ENCODE results near the gene UFD1. TPM values are rescaled to one million over a fixed set of nuclear protein-coding genes. Genes with fewer than 3 reads are reported as not detected.
A peak's percentile ranks its signal among the peaks of the same experiment; 100 is the strongest.

UFD1 gene
- total RNA-seq, 2 experiments from 2014 or later: 65.0 to 78.0 TPM

DNA sequence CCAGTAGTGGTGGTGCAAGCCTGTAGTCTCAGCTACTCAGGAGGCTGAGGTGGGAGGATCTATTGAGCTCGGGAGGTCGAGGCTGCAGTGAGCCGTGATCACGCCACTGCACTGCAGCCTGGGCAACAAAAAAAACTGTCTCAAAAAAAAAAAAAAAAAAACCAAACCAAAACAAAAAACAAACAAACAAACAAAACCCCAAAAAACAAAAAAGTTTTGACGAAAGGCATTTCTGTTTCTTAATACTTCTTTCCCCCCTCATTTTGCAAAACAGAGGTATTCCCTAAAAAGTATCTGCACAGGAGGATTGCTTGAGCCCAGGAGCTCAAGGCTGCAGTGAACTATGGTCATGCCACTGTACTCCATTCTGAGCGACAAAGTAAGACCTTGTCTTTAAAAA lies 58.7 kb downstream of the UFD1 start:
- Mint-ChIP-seq H3K4me1 (ENCODE audit: low read depth) (peaks cover 63% of the 10 kb centered on the region), H3K27me3 (no peaks in the 10 kb centered on the region), H3K4me3 (peak overlapping the region; percentile 22), H3K9me3 (no peaks in the 10 kb centered on the region), H3K36me3 (ENCODE audit: low read depth) (peaks cover 11% of the 10 kb centered on the region), H3K27ac (peak overlapping the region; percentile 86)
- peak; percentile 9 for ATAC-seq
- intact Hi-C loops (cut with micrococcal nuclease): no loop called here
- ChIA-PET CTCF (no interaction called here), POLR2A (interaction anchor here (0.9 to 4.6 kb wide), 5 partner anchors 12 to 152 kb away, joined by 3 to 51 read pairs (median 5); partner anchors contain the start of genes CDC45, HIRA and MRPL40)
- TF ChIP-seq, protein P1, sequence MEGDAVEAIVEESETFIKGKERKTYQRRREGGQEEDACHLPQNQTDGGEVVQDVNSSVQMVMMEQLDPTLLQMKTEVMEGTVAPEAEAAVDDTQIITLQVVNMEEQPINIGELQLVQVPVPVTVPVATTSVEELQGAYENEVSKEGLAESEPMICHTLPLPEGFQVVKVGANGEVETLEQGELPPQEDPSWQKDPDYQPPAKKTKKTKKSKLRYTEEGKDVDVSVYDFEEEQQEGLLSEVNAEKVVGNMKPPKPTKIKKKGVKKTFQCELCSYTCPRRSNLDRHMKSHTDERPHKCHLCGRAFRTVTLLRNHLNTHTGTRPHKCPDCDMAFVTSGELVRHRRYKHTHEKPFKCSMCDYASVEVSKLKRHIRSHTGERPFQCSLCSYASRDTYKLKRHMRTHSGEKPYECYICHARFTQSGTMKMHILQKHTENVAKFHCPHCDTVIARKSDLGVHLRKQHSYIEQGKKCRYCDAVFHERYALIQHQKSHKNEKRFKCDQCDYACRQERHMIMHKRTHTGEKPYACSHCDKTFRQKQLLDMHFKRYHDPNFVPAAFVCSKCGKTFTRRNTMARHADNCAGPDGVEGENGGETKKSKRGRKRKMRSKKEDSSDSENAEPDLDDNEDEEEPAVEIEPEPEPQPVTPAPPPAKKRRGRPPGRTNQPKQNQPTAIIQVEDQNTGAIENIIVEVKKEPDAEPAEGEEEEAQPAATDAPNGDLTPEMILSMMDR (IDR thresholded peaks at IDR 0.05): no peak
- DNase-seq: no peak

DNA sequence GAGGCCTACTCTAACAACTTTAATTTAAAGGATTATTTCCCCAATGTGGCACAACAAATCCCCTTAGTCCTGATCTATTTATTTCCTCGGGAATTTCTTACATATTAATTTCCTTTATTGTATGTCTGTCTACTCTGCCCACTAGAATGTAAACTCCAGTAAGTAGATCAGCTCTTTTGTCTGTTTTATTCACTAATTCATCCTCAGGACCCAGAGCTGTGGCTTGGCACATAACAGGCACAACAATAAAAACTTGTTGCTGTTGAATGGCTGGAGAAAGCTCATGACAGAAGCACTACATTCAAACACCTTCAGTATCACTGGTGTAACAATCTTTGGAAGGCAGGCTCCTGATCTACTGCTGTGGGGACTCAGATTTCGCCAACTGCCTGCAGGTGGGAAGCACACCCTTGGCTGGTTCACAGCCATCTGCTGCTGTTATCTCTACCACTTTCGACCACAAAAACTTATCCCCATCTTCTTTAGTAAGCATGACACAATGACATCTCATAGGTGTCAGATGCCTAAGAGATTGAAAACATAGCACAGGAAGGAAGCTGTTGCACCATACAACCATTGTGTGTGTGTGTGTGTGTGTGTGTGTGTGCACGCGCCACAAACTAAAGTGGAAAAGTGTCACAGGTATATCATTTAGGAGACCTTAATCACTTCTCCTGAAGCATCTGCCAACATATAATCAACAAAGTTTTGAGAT lies 59.4 kb downstream of the UFD1 start:
- ChIA-PET CTCF (no interaction called here), POLR2A (interaction anchor here (0.9 to 4.6 kb wide), 4 partner anchors 13 to 60 kb away, joined by 3 to 51 read pairs (median 5); partner anchors contain the start of genes CDC45, HIRA and MRPL40)
- ATAC-seq (peak; percentile 94), DNase-seq (peak; percentile 69)
- Mint-ChIP-seq H3K27me3 (no peaks in the 10 kb centered on the region), H3K36me3 (ENCODE audit: low read depth) (peaks cover 11% of the 10 kb centered on the region), H3K9me3 (no peaks in the 10 kb centered on the region), H3K27ac (peak overlapping the region; percentile 86), H3K4me1 (ENCODE audit: low read depth) (peaks cover 59% of the 10 kb centered on the region), H3K4me3 (peak overlapping the region; percentile 22)
- intact Hi-C loops (cut with micrococcal nuclease): no loop called here
- TF ChIP-seq, protein P1 (IDR thresholded peaks at IDR 0.05): no peak

DNA sequence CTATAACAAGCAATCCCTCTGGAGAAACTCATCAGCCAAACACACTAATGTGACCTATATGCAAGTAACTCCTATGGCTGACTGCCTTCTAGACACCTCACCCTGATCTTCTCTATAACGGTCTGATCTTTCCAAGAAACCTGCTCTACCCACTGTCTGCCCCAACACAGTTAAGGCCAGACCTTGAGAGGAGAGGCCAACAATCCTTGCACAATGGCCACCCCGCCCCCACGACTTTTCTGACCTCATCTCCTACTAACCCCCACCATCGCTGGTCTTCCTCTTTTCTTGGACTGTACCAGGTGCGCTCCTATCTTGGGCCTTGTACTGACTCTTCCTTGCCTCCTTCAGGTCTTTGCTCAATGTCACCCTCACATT lies 59.9 kb downstream of the UFD1 start:
- ChIA-PET POLR2A (interaction anchor here (1.9 to 4.6 kb wide), 2 partner anchors 14 to 61 kb away, joined by 5 to 51 read pairs; partner anchors contain the start of genes CDC45, HIRA and MRPL40), CTCF (no interaction called here)
- Mint-ChIP-seq H3K27ac (peak overlapping the region; percentile 86), H3K4me3 (no peak overlapping the region), H3K27me3 (no peaks in the 10 kb centered on the region), H3K9me3 (no peaks in the 10 kb centered on the region), H3K4me1 (ENCODE audit: low read depth) (peaks cover 57% of the 10 kb centered on the region), H3K36me3 (ENCODE audit: low read depth) (peaks cover 13% of the 10 kb centered on the region)
- DNase-seq (peak; percentile 22), ATAC-seq (peak; percentile 28)
- intact Hi-C loops (cut with micrococcal nuclease): no loop called here
- TF ChIP-seq, protein P1 (IDR thresholded peaks at IDR 0.05): no peak

DNA sequence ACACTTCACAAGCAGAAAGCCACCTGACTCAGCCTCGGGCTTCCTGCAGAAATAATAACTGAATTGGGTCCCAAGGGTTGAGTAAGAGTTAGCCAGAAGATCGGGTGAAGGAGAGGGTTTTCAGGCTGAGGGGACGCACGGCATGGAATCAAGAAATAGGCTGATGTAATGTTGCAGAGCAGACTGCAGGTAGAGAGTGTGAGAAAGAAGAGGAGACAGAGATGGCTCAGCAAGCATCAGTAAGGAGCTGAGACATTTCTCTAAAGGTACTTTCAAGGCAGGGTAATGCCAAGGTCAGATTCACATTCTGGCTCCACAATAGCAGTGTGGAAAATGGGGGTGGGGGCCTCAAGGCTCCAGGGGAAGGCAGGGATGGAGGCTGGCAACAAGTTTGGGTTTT lies 66.1 kb downstream of the UFD1 start:
- H3K27ac Mint-ChIP-seq: no peak overlapping the region
- TF ChIP-seq, protein P1 (IDR thresholded peaks at IDR 0.05): no peak
- H3K9me3 Mint-ChIP-seq: no peaks in the 10 kb centered on the region
- intact Hi-C loops (cut with micrococcal nuclease): no loop called here
- DNase-seq (no peak), ATAC-seq (no peak)
- peaks cover 25% of the 10 kb centered on the region for H3K36me3 Mint-ChIP-seq (ENCODE audit: low read depth)
- ChIA-PET POLR2A (interaction anchor here (0.8 kb wide), 1 partner anchor 18 kb away, joined by 4 read pairs; the partner anchor contains the start of gene HIRA), CTCF (interaction anchor here (1.1 kb wide), 1 partner anchor 17 kb away, joined by 5 read pairs; no protein-coding TSS in a partner anchor)
- no peaks in the 10 kb centered on the region for H3K27me3 Mint-ChIP-seq
- H3K4me3 Mint-ChIP-seq: no peak overlapping the region
- H3K4me1 Mint-ChIP-seq (ENCODE audit: low read depth): peaks cover 15% of the 10 kb centered on the region

DNA sequence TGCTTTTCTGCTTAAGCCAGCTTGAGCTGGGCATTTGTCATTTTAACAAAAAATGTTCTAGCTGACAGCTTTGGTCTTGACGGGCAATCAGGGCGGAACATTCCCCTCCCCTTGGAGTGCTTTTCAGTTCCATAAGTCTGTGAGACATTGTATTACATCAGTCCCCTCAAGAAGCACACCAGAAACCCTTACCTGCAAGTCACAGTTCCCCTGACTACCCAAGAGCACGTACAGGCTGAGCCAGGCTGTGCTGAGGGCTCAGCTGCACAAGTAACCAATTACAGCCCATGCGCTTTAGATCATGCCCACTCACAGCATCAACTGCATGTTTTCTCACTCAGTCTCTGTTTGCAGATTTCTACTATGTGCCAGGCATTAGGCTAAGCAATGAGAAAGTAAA lies 66.5 kb downstream of the UFD1 start:
- no peak overlapping the region for H3K27ac Mint-ChIP-seq
- CTCF ChIA-PET: interaction anchor here (1.1 kb wide), 1 partner anchor 17 kb away, joined by 5 read pairs; no protein-coding TSS in a partner anchor
- H3K9me3 Mint-ChIP-seq: no peaks in the 10 kb centered on the region
- TF ChIP-seq, protein P1 (IDR thresholded peaks at IDR 0.05): no peak
- no peaks in the 10 kb centered on the region for H3K27me3 Mint-ChIP-seq
- ATAC-seq: no peak
- POLR2A ChIA-PET: interaction anchor here (0.8 kb wide), 1 partner anchor 19 kb away, joined by 4 read pairs; the partner anchor contains the start of gene HIRA
- DNase-seq: no peak
- no peak overlapping the region for H3K4me3 Mint-ChIP-seq
- H3K4me1 Mint-ChIP-seq (ENCODE audit: low read depth): peaks cover 13% of the 10 kb centered on the region
- H3K36me3 Mint-ChIP-seq (ENCODE audit: low read depth): peaks cover 26% of the 10 kb centered on the region
- intact Hi-C loops (cut with micrococcal nuclease): no loop called here

Measured in activated CD8-positive, alpha-beta T cell treated with anti-CD3 and anti-CD28 coated beads for 36 hours (primary cell).